Gastroesophageal sphincter (tissue), 4 donors: ENCODE results near the gene CD37. TPM values are rescaled to one million over a fixed set of nuclear protein-coding genes. Genes with fewer than 3 reads are reported as not detected.

Source experiments
- ATAC-seq: fragments of 150-250 bp; one replicate; pipeline ENCODE4 v1.9.1; 2016; ENCODE audit warnings: mild to moderate bottlenecking, moderate library complexity
- H3K27ac ChIP-seq, 4 donors: fragments of 200-600 bp; sonication (generic) in 3 of 4; 1 replicate in 3 of 4; 2 replicates in 1 of 4; pipeline ENCODE4 v1.5.1; 2016 to 2019
- H3K27me3 ChIP-seq: fragments of 200-600 bp; sonication (generic); one replicate; pipeline ENCODE4 v1.5.1; 2019
- H3K36me3 ChIP-seq, 2 donors: fragments of 200-600 bp; sonication (generic); one replicate each; pipeline ENCODE4 v1.5.1; 2019; ENCODE audit warnings: control low read depth in 1 of 2
- H3K4me1 ChIP-seq, 3 donors: fragments of 200-600 bp; sonication (generic); 1 replicate in 2 of 3; 2 replicates in 1 of 3; pipeline ENCODE4 v1.5.1; 2016 to 2019; ENCODE audit warnings: control low read depth in 2 of 3
- H3K4me3 ChIP-seq, 2 donors: fragments of 200-600 bp; sonication (generic); one replicate each; pipeline ENCODE4 v1.5.1; 2019; ENCODE audit warnings: mild to moderate bottlenecking in 1 of 2, moderate library complexity in 1 of 2
- H3K9me3 ChIP-seq, 3 donors: fragments of 200-600 bp; sonication (generic); one replicate each; pipeline ENCODE4 v1.5.1; 2017 to 2019; ENCODE audit warnings: control low read depth in 2 of 3
- CTCF ChIP-seq, 4 experiments: fragments of 200-600 bp in 2 of 4; fragments of 450-650 bp in 2 of 4; sonication (generic) in 1 of 4; IDR thresholded peaks; one replicate each; pipeline ENCODE4 v1.5.1; 2017 to 2019; ENCODE audit warnings: antibody characterized with exemption in 4 of 4, mild to moderate bottlenecking in 2 of 4, moderate library complexity in 2 of 4
- EP300 ChIP-seq: sonication (generic); formaldehyde crosslinking; IDR thresholded peaks from one replicate; pipeline ENCODE4 v1.6.1; 2017; ENCODE audit warnings: antibody characterized with exemption, mild to moderate bottlenecking
- POLR2A ChIP-seq, 2 donors: fragments of 450-650 bp; IDR thresholded peaks; one replicate each; pipeline ENCODE4 v1.6.1; 2017; ENCODE audit warnings: antibody characterized with exemption in 2 of 2, mild to moderate bottlenecking in 2 of 2, moderate library complexity in 1 of 2
- POLR2AphosphoS5 ChIP-seq: sonication (generic); formaldehyde crosslinking; IDR thresholded peaks from one replicate; pipeline ENCODE4 v1.6.1; 2017; ENCODE audit warnings: antibody characterized with exemption
- WGBS, 2 donors: methylation state at CpG; one replicate each; pipeline ENCODE4 v1.1.5; 2018; ENCODE audit warnings: low coverage in 1 of 2; 5-methylcytosine and 5-hydroxymethylcytosine counted together
- small RNA-seq, 4 donors: library from RNA; depleted of rRNA; stranded (forward); fragments of <200 nt; gene quantifications; one replicate each; pipeline ENCODE3, GENCODE V24; 2016
- total RNA-seq, 4 donors: library from RNA; depleted of rRNA; stranded (reverse); fragments of >200 nt; gene quantifications; one replicate each; pipeline ENCODE4 v1.1.0, GENCODE V29; 2016

The CD37 gene
- total RNA-seq, 4 donors from 2014 or later: 4.9 to 18.9 (median 9.3) TPM

- H3K36me3 ChIP-seq: no peaks in the 10 kb centered on the region
- TF ChIP-seq POLR2AphosphoS5: no peak
- H3K9me3 ChIP-seq: peaks cover 0 to 18% (median 2%) of the 10 kb centered on the region in 3 donors
- no peak overlapping the region for H3K27ac ChIP-seq
- no peak overlapping the region for H3K4me3 ChIP-seq
- no peaks in the 10 kb centered on the region for H3K4me1 ChIP-seq
- H3K27me3 ChIP-seq: peaks cover 34% of the 10 kb centered on the region
- 0 to 81% methylated on average over 1 of the region's 1 CpG for WGBS, 2 donors
- ATAC-seq: no peak
Observed at GRCh38 chr19:49383599-49383998, 48.4 kb downstream of the CD37 start.

DNA sequence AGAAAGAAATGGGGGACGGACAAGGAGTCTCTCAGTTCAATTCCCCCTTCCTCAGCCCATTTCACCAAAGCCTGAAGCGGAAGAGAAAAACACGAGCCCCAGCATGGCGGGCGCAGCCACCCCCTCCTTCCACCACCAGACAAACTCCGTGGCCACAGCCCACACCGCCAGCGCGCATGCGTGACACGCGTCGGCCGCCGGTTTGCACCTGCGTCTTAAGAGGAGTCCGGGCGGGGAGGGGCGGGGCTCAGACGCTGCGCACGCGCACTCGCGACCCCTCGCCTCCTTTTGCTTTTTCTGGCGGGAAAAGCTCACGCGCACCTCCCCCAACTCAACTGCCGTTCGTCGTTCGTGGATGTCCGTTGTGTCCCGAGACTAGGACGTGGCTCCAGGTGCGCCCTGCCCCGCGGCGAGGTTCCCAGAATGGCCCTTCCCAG is 52.7 kb downstream of the CD37 start, which contains the start of gene KASH5:
KASH5 (plus strand) TSS at position 314 of the 437 bp plus-strand sequence. CDS start 2,635 bp downstream, outside the sequence.
- peak; percentile 74 for ATAC-seq
- Histone ChIP-seq H3K27ac (no peak within 1 kb of the TSS), H3K9me3 (peaks cover 0 to 3% (median 0%) of the 10 kb centered on the region in 3 donors), H3K4me1 (no peaks in the 10 kb centered on the region), H3K27me3 (peaks cover 52% of the 10 kb centered on the region), H3K36me3 (no peaks in the 10 kb centered on the region), H3K4me3 (peak within 1 kb of the TSS in 1 of 2 donors; percentile 23)
- 17% methylated on average over 8 of the region's 40 CpGs; no CpG with 5 or more reads in 1 of the 2 donors for WGBS, 2 donors
- TF ChIP-seq POLR2AphosphoS5: no peak

- no peak for ATAC-seq
- no peak overlapping the region for H3K27ac ChIP-seq
- H3K27me3 ChIP-seq: peaks cover 60% of the 10 kb centered on the region
- TF ChIP-seq POLR2A (IDR thresholded peaks at IDR 0.05) (no peak), POLR2AphosphoS5 (no peak), CTCF (IDR thresholded peaks at IDR 0.05) (no peak), EP300 (no peak)
- 89% methylated on average over 6 of the region's 20 CpGs; no CpG with 5 or more reads in 1 of the 2 donors for WGBS, 2 donors
- no peaks in the 10 kb centered on the region for H3K9me3 ChIP-seq
- no peaks in the 10 kb centered on the region for H3K4me1 ChIP-seq
- H3K4me3 ChIP-seq: no peak overlapping the region
- no peaks in the 10 kb centered on the region for H3K36me3 ChIP-seq
Observed at GRCh38 chr19:49389406-49389805, 54.2 kb downstream of the CD37 start.

Small RNA genes lying within 50 kb of the gene (small RNA-seq; reads per million reads assigned to genes)
- 0 reads per million in 4 donors for gene MIR4324

Other genes with a start within 250 kb of the CD37 start
- 100 to 1,000 TPM in 3 of 4 donors, 10 to 100 TPM in 1; 77.4 to 323 (median 192) TPM for gene SNRNP70, start 250.0 kb upstream of the CD37 start, total RNA-seq
- gene LIN7B, start 221.0 kb upstream of the CD37 start, total RNA-seq: 10 to 100 TPM in 3 of 4 donors, 1 to 10 TPM in 1; 6.5 to 19.8 (median 13.2) TPM
- 1 to 10 TPM in 1 of 4 donors, not detected in 3; 1.8 TPM for gene C19orf73, start 216.3 kb upstream of the CD37 start, total RNA-seq
- 1 to 10 TPM; 3.6 to 7.6 (median 5.0) TPM for gene PPFIA3, start 215.9 kb upstream of the CD37 start, total RNA-seq
- gene HRC, start 180.0 kb upstream of the CD37 start, total RNA-seq: 1 to 10 TPM; 1.1 to 3.9 (median 1.8) TPM
- gene TRPM4, start 177.6 kb upstream of the CD37 start, total RNA-seq: 10 to 100 TPM; 16.3 to 38.5 (median 17.3) TPM
- 1 to 10 TPM; 1.9 to 3.7 (median 2.5) TPM for gene SLC6A16, start 10.2 kb upstream of the CD37 start, total RNA-seq
- gene TEAD2, start 27.0 kb downstream of the CD37 start, total RNA-seq: 10 to 100 TPM; 47.5 to 73.1 (median 51.1) TPM
- not detected for gene DKKL1, start 28.5 kb downstream of the CD37 start, total RNA-seq
- not detected for gene KASH5, start 52.8 kb downstream of the CD37 start, total RNA-seq
- not detected for gene PTH2, start 88.0 kb downstream of the CD37 start, total RNA-seq
- gene GFY, start 90.0 kb downstream of the CD37 start, total RNA-seq: not detected
- 1 to 10 TPM; 1.1 to 1.7 (median 1.2) TPM for gene SLC17A7, start 106.1 kb downstream of the CD37 start, total RNA-seq
- 10 to 100 TPM; 67.2 to 82.4 (median 72.5) TPM for gene PIH1D1, start 116.4 kb downstream of the CD37 start, total RNA-seq
- 10 to 100 TPM; 11.8 to 34.4 (median 22.2) TPM for gene ALDH16A1, start 117.8 kb downstream of the CD37 start, total RNA-seq
- gene FLT3LG, start 138.8 kb downstream of the CD37 start, total RNA-seq: 10 to 100 TPM in 1 of 4 donors, 1 to 10 TPM in 3; 3.1 to 21.0 (median 7.6) TPM
- 1,000 to 10,000 TPM; 1,269 to 3,399 (median 2,205) TPM for gene RPL13A, start 152.2 kb downstream of the CD37 start, total RNA-seq
- 1,000 to 10,000 TPM; 2,443 to 5,156 (median 3,385) TPM for gene RPS11, start 161.0 kb downstream of the CD37 start, total RNA-seq
- gene FCGRT, start 177.3 kb downstream of the CD37 start, total RNA-seq: 100 to 1,000 TPM in 3 of 4 donors, 10 to 100 TPM in 1; 78.6 to 255 (median 158) TPM
- gene RCN3, start 192.6 kb downstream of the CD37 start, total RNA-seq: 10 to 100 TPM in 3 of 4 donors, 1 to 10 TPM in 1; 8.2 to 21.0 (median 12.0) TPM
- gene NOSIP, start 245.2 kb downstream of the CD37 start, total RNA-seq: 10 to 100 TPM; 45.5 to 59.6 (median 51.8) TPM
- gene PRRG2, start 245.9 kb downstream of the CD37 start, total RNA-seq: 1 to 10 TPM in 2 of 4 donors, not detected in 2; 1.0 to 1.1 TPM